ENCODE measurements around the gene SLC6A18. TPM values are rescaled to one million over a fixed set of nuclear protein-coding genes. Genes with fewer than 3 reads are reported as not detected.
"Not testable (repeated sequence)": the region's sequence is repeated elsewhere in the genome, so short reads cannot be mapped to it uniquely, and the experiment has no call there.

SLC6A18 gene
- total and polyA plus RNA-seq, 2 of the 4 experiments (the other 2 are of a cell fraction) = not detected

- no peak for TF ChIP-seq FOS (IDR thresholded peaks at IDR 0.05; ENCODE audit: low read depth, low read length)
These were observed 63.5 kb downstream of the SLC6A18 start (continued) for GRCh38 chr5:1288439-1289335.

GRCh38 chr5:1289559-1289958 lies 64.4 kb downstream of the SLC6A18 start:
- H3K9ac ChIP-seq (ENCODE audit: low read depth, low read length); H2AK9ac ChIP-seq (replicated peaks; ENCODE audit: low read depth, low read length, poor library complexity); H3K18ac ChIP-seq (ENCODE audit: low read depth, low read length); H3K4me2 ChIP-seq (ENCODE audit: low read depth, low read length); H3K4ac ChIP-seq (ENCODE audit: low read depth, low read length); H3K4me1 ChIP-seq (ENCODE audit: control insufficient read depth, insufficient read depth, low read length); dilution Hi-C loops (cut with HindIII; ENCODE audit: low sequenced_read_pairs, unreplicated experiment); H2BK15ac ChIP-seq (ENCODE audit: low read depth, low read length); H2BK5ac ChIP-seq (ENCODE audit: low read depth, low read length, poor library complexity, severe bottlenecking); H2AFZ ChIP-seq (replicated peaks; ENCODE audit: low read length, poor library complexity); BruUV-seq (replicated peaks); H3K9me3 ChIP-seq (ENCODE audit: control insufficient read depth, insufficient read depth, low read length); H3K23ac ChIP-seq (ENCODE audit: low read depth, low read length); H3K14ac ChIP-seq (replicated peaks; ENCODE audit: low read depth, low read length); H3K9me1 ChIP-seq (ENCODE audit: insufficient read depth, low read length); H2BK20ac ChIP-seq (ENCODE audit: low read depth, low read length); H4K8ac ChIP-seq (ENCODE audit: low read depth in 2 of 2, low read length in 2 of 2); in situ Hi-C loops (cut with MboI; ENCODE audit: low sequenced_read_pairs); H3K36me3 ChIP-seq (ENCODE audit: control insufficient read depth, insufficient read depth, low read length); H3K79me1 ChIP-seq (ENCODE audit: low read depth in 1 of 2, low read length in 2 of 2); H3K56ac ChIP-seq (ENCODE audit: extremely low read depth, insufficient read depth, low read length); H3K27ac ChIP-seq (ENCODE audit: insufficient read depth, low read length); H4K5ac ChIP-seq (ENCODE audit: low read depth, low read length); POLR2A ChIA-PET (ENCODE audit: unreplicated experiment); H2AK5ac ChIP-seq (ENCODE audit: low read depth, low read length); ATAC-seq (ENCODE audit: low read depth); H2BK120ac ChIP-seq (ENCODE audit: low read depth, low read length); H4K20me1 ChIP-seq (ENCODE audit: insufficient read depth, low read length); CTCF ChIA-PET; H3K4me3 ChIP-seq (ENCODE audit: insufficient read depth, low read depth, low read length); DNase-seq; H4K91ac ChIP-seq (ENCODE audit: insufficient read depth, low read depth, low read length); intact Hi-C loops (cut with micrococcal nuclease); H3K27me3 ChIP-seq (ENCODE audit: control insufficient read depth, insufficient read depth, low read length): not testable (repeated sequence)
- WGBS, 2 experiments (ENCODE audit: extremely low coverage in 2 of 2, insufficient read length in 1 of 2) = no CpG with 5 or more reads among the region's 32 CpGs

- H3K79me1 ChIP-seq (ENCODE audit: low read depth in 1 of 2, low read length in 2 of 2); H3K23ac ChIP-seq (ENCODE audit: low read depth, low read length); H4K91ac ChIP-seq (ENCODE audit: insufficient read depth, low read depth, low read length); H2BK120ac ChIP-seq (ENCODE audit: low read depth, low read length); ATAC-seq (ENCODE audit: low read depth); H2AK9ac ChIP-seq (replicated peaks; ENCODE audit: low read depth, low read length, poor library complexity); H3K4ac ChIP-seq (ENCODE audit: low read depth, low read length); H2BK15ac ChIP-seq (ENCODE audit: low read depth, low read length); H3K14ac ChIP-seq (replicated peaks; ENCODE audit: low read depth, low read length); intact Hi-C loops (cut with micrococcal nuclease); H3K27ac ChIP-seq (ENCODE audit: insufficient read depth, low read length); H2BK20ac ChIP-seq (ENCODE audit: low read depth, low read length); POLR2A ChIA-PET (ENCODE audit: unreplicated experiment); H3K4me1 ChIP-seq (ENCODE audit: control insufficient read depth, insufficient read depth, low read length); H3K9me3 ChIP-seq (ENCODE audit: control insufficient read depth, insufficient read depth, low read length); H4K8ac ChIP-seq (ENCODE audit: low read depth in 2 of 2, low read length in 2 of 2); H4K20me1 ChIP-seq (ENCODE audit: insufficient read depth, low read length); in situ Hi-C loops (cut with MboI; ENCODE audit: low sequenced_read_pairs); H2BK5ac ChIP-seq (ENCODE audit: low read depth, low read length, poor library complexity, severe bottlenecking); H3K9ac ChIP-seq (ENCODE audit: low read depth, low read length); BruUV-seq (replicated peaks); CTCF ChIA-PET; H3K18ac ChIP-seq (ENCODE audit: low read depth, low read length); H2AFZ ChIP-seq (replicated peaks; ENCODE audit: low read length, poor library complexity); H4K5ac ChIP-seq (ENCODE audit: low read depth, low read length); DNase-seq; H3K56ac ChIP-seq (ENCODE audit: extremely low read depth, insufficient read depth, low read length); H2AK5ac ChIP-seq (ENCODE audit: low read depth, low read length); H3K36me3 ChIP-seq (ENCODE audit: control insufficient read depth, insufficient read depth, low read length); H3K4me2 ChIP-seq (ENCODE audit: low read depth, low read length); H3K9me1 ChIP-seq (ENCODE audit: insufficient read depth, low read length); dilution Hi-C loops (cut with HindIII; ENCODE audit: low sequenced_read_pairs, unreplicated experiment); H3K4me3 ChIP-seq (ENCODE audit: insufficient read depth, low read depth, low read length): not testable (repeated sequence)
- H3K27me3 ChIP-seq (ENCODE audit: control insufficient read depth, insufficient read depth, low read length) = peaks cover 11% of the 10 kb centered on the region; the same call in 1 of the 2 replicates
- WGBS, 2 experiments (ENCODE audit: extremely low coverage in 2 of 2, insufficient read length in 1 of 2) = no CpG with 5 or more reads among the region's 24 CpGs
These were observed 65.8 kb downstream of the SLC6A18 start for GRCh38 chr5:1290956-1291355.
